HG02938 (cell line): ENCODE results near the gene SHC2.
"Not testable (repeated sequence)": the region's sequence is repeated elsewhere in the genome, so short reads cannot be mapped to it uniquely, and the experiment has no call there.

Experiments
- ATAC-seq: cut with Tn5 transposase; IDR thresholded peaks from one replicate; pipeline ENCODE4 v1.9.1; 2021; ENCODE audit warnings: mild to moderate bottlenecking, moderate library complexity; ENCODE audit not compliant: unreplicated experiment

The SHC2 gene

GRCh38 chr19:450912-451481 is 9.8 kb downstream of the SHC2 start:
- ATAC-seq = not testable (repeated sequence)

DNA sequence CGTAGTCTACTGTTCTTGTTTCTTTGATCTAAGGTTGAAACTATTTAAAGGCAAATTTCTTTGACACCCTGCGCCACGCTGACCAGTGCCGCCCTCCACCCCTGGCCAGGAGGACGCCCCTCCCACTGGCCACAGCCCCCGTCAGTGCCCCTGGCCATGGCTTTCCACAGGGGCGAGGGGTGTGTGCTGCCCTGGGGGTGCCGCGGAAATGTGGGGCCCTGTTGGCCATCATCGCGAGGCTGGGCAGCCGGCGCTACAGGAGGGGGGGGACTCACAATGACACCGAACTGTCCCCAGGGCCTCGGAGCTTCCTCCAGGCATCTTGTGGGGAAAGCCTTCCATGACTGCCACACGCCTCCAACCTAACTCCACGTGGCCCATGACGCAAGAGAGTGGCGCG is 10.9 kb downstream of the SHC2 start:
- no peak for ATAC-seq

DNA sequence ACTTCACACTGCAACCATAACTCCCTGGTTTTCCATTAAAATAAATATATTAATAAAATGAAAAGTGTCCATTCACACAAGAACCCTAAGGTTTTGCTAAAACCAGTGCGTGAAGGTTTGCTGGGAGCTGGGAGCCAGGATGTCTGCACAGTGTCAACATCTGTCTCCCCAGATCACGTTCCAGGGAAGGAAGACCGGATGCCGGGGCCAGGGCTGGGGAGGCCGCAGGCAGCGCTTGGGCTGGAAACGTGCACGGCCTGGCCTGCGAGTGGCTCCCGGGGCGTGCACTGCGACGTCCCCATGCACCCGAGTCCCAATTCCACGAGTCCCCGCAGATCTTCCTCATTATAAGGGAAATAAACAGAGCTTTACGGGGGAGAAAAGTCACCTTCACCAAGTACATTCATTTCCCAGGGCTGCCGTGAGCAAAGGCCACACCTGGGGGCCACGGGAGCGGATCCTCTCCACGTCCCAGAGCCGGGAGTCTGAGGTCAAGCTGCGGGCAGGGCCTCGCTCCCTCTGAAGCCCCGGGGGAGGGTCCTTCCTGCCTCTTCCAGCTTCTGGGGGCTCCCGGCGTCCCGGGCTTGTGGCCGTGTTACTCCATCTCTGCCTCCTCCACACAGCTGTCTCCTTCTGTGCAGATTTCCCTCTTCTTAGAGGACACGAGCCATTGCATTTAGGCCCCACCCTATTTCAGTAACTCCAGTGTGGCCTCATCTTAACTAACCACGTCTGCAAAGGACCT is 12.8 kb downstream of the SHC2 start:
- ATAC-seq = no peak

- ATAC-seq = no peak
Measured at GRCh38 chr19:447064-447426, 13.8 kb downstream of the SHC2 start.

- ATAC-seq = no peak
Measured at GRCh38 chr19:444677-445210, 16.1 kb downstream of the SHC2 start.

- no peak for ATAC-seq
Measured at GRCh38 chr19:443005-443404, 17.8 kb downstream of the SHC2 start.

- no peak for ATAC-seq
Measured at GRCh38 chr19:442085-442484, 18.7 kb downstream of the SHC2 start.

DNA sequence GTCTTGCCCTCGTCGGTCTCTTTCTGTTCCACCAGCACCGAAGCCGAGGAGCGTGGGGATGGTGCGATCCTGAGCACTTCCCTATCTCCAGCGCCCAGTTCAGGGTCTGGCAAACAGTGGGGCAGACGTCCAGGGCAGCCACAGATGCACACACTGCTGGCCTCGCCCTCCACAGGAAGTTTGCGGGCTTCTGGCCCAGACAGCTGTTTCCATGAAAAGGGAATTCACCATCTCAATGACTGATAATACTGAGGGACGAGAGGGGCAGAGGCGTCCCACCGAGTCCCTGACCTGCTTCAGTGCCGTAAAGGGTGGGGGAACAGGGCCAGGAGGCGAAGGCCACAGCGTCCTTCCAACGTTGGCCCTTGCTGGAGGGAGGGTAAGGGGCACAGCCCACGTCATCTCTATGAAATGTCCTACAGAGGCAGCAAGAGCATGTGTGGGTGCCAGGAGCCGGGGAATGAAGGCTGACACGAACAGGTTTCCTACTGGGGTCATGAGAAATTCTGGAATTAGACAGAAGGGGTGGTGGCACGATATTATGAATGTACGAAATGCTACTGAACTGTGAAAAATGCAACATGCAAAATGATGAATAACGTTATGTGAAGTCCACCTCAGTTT is 19.5 kb downstream of the SHC2 start:
- no peak for ATAC-seq

DNA sequence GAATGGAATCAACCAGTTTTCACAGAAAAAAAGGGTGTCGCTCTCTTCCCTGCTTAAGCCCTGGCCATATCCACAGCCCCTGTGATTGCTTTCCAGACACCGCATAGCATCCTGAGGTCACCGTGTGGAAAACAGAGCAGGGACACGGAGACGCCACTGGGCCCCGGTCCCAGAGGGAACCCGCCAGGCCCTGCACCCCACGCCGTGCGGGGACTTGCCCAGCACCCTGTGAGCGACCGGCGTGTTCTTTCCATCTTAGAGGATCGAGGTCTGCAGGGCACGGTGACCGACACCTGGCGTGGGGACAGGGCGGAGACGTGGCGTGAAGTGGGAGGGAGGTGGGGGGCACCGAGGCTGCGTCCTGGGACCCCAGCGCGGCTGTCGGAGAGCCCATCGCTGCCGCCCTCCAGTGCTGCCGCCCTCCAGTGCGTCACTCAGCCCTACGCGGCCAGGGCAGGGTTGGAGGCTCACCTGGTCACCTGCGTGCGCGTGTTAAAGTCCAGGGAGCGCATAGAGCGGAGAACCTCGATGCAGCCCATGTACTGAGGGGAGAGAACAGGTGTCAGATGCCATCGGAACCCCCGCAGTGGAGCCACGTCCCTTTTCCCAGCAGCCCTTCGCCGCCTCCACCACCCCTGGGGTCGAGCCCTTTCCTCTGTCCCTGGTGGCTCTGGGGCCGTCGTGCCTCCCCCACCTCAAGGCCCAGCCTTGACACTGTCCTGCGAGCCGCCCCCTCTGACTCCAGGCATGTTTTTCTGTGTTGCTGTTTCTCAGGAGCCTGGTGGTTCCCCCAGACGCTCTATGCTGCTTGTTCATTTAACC is 20.2 kb downstream of the SHC2 start:
- no peak for ATAC-seq

DNA sequence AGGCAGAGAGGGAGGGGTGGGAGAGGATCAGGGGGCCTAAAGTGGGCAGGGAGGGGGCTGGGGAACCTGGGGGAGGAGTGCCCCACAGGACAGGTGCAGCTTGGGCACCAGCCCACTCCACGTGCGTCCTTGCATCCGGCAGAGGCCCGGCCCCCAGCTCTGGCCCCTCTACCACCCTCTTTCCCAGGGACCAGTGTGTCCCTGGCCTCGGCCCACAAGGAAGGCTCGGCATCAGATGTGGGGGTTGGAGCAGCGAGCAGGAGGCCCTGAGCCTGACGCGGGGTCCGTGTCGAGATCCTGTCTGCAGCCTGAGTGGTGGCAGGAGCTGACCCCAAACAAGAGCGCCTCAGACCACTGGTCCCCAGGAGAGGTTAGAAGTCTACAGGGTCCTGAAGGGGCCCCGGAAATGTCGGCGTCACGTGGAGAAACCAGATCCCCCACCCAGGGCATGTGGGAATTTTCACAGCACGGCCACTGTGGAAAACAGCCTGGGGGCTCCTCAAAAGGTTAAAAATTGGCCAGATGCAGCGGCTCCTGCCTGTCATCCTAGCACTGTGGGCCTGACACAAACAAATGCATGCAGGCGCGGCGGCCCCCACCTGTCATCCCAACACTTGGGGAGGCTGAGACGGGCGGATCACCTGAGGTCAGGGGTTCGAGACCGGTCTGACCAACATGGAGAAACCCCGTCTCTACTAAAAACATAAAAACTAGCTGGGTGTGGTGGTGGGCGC is 21.5 kb downstream of the SHC2 start:
- no peak for ATAC-seq

DNA sequence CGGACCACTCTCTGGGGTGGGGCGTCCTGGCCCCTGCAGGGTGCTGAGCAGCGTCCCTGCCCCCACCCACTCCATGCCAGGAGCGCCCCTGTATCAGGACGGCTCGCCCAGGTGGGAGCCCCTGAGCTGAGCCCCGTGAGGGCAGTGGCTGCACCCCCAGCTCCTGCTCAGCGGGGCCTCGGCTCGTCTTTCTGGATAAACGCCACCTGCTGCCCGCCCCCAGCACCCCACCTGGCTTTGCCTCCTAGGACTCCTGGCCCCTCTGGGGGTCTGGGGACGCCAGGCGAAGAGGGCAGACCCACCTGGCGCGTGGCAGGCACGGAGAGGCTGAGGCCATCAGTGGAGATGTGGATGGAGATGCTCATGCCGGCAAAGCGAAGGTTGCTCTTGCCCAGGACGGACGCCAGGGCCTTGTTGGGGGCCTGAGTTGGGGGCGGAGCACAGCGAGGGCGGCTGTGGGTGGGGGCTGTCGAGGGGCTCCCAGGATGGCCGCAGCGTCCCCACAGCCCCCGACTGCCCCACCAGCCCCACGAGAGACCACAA is 22.3 kb downstream of the SHC2 start:
- no peak for ATAC-seq

GRCh38 chr19:437041-437440 is 23.8 kb downstream of the SHC2 start:
- no peak for ATAC-seq

GRCh38 chr19:436413-436950 is 24.4 kb downstream of the SHC2 start:
- no peak for ATAC-seq

DNA sequence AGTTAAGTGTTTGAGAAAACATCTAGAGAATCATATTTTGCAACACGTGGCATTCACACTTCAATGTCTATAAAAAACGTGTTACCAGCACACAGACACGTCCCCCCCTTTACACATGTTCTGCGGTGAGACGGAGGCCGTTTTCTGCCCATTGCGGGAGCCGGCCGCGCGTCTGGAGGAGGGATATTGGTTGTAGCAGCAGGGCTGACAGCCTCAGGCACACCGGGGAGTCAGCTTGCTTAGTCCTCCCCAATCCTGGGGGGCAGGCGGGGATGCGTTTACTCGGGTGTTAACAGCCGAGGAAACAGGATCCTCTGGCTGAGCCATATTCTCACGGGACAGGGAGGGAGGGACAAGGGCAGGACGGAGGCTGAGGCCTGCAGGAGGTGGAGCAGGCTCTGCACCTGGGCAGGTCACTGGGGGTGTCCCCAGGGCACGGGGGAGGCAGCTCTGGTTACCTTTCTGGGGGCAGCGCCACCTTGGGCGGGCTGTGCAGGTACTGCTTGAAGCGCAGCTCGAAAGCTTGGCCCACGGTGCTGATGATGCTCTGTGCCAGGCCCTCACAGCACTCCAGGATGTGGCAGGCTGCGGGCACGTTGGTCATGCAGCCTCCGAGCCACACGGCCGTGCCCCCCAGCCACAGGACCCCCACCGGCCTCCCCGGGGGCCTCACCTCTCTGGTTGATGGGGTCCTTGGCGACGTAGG is 25.0 kb downstream of the SHC2 start:
- ATAC-seq = no peak

- ATAC-seq = no peak
Measured at GRCh38 chr19:435056-435706, 25.7 kb downstream of the SHC2 start.

GRCh38 chr19:434152-434960 is 26.5 kb downstream of the SHC2 start:
- no peak for ATAC-seq

DNA sequence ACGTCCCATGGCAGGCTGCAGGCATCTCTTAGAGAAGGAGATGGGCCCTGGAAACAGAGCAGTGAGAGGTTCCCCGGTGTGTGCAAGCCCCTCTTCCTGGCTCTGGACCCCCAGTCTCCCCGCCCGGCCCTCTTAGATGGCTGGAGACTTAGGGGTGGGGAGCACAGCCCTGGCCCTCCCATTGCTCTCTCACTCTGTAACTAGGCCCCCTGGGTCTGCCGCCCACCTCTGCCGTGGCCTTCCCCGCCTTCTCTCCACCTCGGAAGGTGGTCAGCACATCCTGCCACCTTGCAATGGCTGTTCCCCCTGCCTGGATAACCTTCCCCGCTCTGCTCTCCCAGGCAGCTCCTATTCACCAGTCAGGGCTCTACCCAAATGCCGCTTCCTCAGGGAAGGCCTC is 30.1 kb downstream of the SHC2 start:
- no peak for ATAC-seq

DNA sequence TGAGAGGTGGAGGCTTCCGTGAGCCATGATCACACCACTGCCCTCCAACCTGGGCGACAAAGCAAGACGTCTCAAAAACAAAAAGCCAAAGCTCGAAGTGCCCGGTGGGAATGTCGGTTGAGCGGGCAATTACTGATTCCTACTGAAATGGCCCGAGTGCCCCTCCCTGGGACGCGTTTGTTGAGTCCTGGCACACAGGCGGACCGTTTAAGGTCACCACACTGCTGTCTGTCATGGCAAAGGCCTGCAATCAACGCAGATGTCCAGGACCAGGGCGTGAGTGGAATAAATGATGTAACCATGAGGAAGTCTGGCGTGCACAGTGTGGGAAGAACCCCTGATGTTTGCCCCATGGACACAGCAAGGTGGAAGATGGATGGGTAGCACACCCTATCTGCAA is 32.7 kb downstream of the SHC2 start:
- no peak for ATAC-seq
